HG03064 (cell line): ENCODE results near the gene POGZ.
A peak's percentile ranks its signal among the peaks of the same experiment; 100 is the strongest.
"Not testable (repeated sequence)": the region's sequence is repeated elsewhere in the genome, so short reads cannot be mapped to it uniquely, and the experiment has no call there.

ENCODE experiments used
- ATAC-seq: cut with Tn5 transposase; IDR thresholded peaks from one replicate; pipeline ENCODE4 v1.9.1; 2021; ENCODE audit warnings: low read depth; ENCODE audit not compliant: unreplicated experiment

The POGZ gene

DNA sequence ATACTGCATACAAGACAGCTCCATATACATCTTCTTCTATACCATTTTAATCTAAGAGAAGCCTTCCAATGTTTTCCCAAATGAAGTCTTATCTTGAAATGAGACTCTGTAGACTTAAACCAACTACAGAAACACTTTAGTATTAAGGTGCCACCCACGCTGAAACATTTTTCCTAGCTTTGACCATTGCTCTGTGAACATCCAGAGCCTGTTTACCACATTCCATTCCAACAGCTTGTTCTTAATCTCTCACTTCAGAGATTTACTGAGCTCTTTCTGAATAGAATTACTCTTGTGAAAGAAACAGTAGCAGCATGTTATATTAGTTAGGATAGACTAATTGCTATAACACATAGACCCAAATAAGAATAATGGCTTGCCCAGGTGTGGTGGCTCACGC is 19.6 kb upstream of the POGZ start:
- no peak for ATAC-seq

DNA sequence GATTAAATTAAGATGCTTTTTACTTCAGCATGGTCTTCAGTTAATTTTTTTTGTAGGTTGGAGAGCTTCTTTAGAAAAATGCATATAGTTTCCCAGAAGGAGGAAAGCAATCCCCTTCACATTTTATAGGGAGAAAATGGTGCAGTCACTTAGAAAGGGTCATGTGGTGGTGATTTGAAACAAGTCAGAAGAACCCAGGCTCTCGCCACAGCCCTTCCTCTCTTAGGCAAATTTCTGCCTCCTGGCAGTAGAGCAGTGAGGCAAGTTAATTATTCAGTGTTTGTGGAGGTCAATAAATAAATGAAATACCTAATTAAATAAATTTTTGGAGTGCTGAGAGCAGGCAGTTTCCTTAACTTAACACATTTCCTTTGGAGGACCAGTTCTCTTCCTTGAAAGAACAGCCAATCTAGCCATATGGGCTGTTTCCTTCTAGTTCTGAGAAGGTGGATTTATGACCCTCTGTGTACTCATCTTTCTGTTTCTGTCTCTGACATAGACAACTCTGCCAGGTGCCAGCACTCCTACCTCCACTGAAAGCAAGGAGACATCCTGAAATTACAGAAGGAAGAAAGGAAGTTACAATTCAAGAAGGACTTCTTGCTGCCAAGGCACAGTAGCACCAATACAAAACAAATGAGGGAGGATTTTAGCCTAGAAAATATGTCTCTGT is 19.0 kb upstream of the POGZ start:
- no peak for ATAC-seq

DNA sequence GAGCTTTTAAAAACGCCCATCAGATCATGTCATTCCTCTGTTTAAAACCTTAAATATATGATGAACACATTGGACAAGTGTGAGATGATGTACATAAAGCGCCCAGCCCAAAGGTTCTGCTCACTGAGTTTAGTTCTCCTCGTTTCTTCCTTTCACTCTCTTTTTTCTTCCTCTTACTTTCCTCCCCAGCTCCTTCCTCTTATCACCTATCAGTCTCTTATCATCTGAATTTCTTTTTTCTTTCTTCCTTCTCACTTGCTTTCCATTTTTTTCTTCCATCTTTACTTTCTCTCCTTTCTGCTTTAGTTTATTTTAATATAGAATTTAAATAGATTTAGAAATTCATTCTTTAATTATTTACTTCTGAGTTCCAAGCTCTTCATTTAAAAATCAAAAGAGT is 17.8 kb upstream of the POGZ start:
- ATAC-seq: no peak

DNA sequence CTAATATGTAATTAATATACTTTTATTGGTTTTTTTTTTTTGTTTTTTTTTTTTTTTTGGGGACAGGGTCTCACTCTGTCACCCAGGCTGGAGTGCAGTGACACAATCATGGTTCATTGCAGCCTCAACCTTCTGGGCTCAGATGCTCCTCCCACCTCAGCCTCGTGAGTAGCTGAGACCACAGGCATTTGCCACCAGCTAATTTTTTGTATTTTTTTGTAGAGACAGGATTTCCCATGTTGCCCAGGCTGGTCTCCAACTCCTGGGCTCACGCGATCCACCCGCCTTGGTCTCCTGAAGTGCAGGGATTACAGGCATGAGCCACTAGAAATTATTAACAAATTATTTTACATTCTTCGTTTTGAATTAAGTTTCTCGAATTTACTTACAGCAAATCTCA is 16.8 kb upstream of the POGZ start:
- ATAC-seq: no peak

DNA sequence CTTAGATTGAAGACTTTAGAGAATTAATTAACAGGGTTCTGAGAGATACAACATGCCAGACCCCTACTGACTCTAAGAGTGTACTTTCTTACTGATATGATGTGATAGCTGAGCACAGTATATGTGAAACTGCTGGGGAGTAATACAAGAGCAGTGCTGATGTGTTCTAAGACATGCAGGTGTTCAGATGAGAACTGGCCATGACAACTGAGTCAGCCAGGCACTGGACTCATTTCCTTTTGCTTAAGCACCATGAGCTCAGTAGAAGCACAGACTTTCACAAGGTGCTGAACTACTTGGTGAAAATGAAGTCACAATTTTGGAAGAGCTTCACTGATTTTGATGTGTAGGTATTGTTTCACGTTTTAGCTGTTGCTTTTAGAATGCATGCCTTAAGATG is 15.9 kb upstream of the POGZ start:
- ATAC-seq: peak; percentile 69

DNA sequence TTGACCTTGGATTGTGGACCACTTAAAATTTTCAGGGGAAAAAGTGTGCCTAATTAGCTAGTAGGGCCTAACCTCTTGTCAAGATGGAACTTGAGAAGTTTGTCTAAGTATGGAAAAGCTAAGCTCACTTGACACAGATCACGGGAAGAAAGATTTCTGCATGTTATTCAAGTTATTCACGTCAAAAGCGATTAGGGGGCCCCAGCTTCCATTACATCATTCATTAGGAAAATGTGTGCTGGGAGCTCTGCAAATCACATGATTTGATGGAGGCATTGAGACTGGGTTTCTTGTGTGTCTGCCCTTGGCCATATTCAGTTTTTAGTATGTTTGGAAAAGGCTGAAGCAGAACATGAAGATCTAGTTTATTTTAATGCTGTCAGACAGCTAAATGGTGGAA is 15.5 kb upstream of the POGZ start:
- no peak for ATAC-seq

DNA sequence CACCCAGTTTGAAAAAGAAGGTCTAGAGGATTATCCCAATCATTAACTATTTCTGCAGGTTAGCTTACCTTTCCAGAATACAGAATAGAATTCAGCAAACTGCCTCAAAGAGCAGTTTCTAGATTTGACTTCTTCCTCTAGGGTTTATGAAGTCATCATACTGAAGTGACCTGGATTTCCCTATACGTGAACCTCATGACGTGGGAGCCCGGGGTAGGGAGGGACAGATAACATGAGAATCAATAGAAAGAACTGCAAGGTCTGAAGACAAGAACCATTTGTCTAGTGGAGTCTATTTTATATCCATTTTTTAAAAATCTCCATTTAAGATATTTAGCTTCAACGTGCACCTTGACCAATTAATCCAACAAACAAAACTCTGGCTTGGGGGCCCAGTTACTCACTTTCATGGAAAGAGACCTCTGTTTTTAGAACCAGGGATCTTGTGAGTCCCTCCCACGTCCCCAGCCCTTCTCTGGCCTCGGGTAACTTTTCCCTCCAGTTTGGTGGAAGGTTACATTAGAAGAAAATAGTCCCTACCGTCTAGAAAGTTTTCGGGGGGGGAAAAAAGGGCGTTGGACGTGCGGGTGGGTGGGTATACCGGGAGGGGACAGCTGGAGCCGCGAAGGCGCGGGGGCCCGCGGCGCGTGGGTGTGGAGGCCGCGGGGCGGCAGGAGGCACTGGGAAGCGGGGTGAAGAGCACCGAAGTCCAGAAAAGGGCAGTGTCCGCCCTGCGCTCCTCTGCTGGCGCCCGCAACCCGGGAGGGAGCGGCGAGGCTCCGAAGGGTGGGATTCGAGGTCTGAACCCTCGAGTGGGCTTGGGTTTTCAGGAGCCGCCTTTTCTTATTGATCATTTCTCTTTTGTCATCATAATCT is 13.8 kb upstream of the POGZ start:
- no peak for ATAC-seq

DNA sequence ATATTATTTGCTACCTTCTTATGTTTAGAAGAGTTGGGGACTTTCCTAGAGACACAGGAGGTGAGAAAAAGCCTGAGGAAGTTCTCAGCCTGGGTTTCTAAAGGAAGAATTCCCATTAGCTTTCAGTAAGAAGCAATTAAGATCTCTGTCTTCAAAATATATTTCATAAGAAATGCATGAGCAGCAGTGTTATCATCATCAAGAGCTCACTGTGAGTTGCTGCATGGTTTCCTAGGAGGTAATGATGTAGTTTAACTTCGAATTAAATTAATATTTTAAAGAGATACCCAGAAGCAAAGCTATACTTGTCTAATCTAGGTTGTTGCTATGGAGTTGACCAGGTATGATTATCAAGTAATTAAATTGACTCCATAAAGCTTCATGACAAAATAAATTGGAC is 5.7 kb upstream of the POGZ start:
- no peak for ATAC-seq

DNA sequence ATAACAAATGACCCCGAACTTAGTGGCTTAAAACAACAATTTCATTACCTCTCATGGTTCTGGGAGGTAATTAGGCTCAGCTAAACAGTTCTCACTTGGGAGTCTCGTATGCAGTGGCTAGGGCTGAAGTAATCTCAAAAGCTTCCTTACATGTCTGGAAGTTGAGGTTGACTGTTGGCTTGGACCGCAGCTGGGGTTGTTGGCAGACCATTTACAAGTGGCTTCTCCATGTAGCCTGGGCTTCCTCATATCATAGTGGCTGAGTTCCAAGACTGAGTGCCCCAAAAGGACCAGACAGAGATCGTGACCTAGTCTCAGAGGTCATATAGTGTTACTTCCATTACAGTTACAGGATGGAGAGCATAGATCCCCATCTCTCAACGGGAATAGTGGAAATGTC is 2.4 kb upstream of the POGZ start:
- no peak for ATAC-seq

DNA sequence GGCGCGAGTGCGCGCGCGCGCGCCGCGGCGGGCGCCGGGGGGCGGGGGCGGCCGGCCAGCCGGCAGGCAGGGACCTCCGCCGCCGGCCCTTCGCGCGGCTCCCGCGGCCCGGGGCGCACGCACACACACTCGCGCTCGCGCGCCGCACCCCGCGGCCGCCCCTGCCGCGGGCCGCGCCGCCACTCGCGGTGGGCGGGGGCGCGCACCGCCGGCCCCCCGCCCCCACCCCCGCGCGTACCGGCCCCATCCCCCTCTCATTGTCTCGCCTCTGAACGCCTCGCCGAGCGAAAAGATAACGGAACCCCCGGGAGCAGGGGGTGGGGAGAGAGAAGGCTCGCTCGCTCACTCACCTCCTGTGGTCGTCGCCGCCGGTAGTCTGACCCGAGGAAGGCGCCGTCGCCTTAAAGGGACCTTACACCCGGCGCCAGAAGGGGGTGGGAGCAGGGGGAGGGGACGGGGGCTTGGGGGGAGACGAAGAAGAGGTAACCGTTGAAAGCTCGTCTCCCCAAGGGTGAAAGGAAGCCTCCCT is 428 bp downstream of the POGZ start:
- ATAC-seq: no peak

DNA sequence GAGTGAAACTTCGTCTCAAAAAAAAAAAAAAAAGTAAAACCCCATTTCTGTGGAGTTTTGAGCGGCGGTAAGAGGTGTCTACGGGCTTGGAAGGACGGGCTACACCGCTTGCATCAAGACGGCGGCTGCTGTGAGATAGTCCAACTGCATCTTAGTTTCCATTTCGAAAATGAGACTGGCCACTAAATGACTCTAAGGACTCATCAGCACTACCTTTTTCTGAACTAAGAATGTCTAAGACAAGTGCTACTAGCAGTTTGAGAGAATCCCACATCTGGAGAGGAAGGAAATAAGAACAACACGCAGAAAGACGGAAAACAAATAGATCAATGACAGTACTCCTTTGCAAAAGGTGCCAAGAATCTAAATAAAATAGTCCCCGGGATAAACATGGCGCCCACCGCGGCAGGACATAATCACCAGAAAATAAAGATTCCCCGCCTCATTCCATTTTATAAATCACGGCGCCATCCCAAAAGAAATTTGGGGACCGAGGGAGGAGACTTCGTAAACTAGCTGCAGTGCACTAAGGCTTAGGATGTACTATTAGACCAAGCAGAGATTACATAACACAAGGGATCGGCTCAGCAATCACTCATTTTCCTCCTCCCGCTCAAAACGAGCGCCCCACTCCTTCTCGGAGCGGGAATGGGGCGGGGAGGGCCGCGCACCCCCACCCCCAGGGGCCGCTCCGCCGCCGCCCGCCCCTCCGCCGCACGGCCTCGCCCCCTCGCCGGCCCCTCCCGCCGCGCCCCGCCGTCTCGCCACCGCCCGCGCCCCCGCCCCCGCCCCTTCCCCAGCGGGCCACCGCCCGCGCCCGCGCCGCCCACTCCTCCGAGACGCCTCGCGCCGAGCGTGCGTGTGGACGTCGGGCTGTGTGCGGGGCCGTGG is 1.1 kb downstream of the POGZ start:
- ATAC-seq: no peak

DNA sequence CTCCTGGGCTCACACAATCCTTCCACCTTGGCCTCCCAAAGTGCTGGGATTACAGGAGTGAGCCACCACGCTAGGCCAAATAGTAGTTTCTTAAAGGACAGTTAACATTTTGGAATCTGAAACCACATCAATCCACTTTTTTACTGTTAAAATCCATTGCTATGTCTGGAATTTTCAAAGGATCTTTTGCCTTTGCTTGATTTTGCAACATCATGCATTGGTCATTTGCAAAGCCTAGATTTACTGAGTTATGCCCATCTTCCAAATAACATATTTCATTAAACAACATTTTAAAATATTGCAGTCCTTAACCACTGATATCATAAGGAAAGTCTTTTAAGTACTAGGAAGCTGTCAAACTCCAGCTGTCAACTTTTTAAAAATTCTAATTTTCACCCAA is 3.3 kb downstream of the POGZ start:
- no peak for ATAC-seq

DNA sequence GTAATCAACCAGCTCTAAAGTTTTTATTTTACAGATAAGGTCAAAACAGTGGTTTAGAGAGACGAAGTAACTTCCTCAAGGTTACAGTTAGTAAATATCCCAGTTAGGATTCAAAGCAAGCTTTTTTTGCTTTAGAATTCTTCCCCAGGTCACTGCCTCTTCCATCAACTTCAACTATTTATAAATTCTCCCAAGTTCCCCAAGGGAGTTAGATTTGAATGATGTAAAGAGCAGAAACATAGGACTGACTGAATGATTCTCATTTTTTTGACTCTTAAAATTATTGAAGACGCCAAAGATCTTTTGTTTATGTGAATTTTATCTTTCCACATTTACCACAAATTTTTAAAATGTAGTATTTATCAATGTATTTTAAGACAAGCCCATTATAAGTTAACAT is 4.1 kb downstream of the POGZ start:
- ATAC-seq: no peak

DNA sequence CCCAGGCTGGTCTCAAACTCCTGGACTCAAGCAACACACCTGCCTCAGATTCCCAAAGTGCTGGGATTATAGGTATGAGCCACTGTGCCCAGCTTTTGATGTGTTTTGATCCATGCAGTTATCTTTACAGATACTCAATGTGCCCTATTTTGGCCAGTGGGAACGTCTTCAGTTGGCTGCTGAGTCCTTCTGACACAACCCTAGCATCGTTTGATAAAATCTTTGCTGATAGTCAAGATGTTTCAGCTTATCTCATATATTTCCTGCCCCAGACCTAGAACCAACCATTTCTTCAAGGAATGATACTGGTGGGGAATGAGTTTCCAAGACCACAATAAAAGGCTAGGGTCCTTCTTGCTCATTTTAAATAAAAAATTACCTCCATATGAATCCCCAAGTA is 11.6 kb downstream of the POGZ start:
- ATAC-seq: no peak

DNA sequence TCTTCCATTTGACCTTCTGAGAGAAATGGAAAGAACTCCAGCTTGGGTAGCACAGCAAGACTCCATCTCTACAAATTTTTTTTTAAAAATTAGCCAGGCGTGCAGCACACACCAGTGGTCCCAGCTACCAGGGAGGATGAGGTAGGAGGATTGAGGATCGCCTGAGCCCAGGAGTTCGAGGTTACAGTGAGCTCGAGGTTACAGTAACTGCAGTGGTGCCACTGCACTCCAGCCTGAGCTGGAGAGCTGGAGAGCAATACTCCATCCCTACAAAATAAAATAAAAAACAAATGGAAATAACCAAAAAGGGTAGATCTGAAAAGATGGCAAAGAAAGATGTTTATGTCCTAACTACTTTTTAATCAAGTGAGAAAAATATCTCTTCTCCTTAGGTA is 14.5 kb downstream of the POGZ start:
- no peak for ATAC-seq

DNA sequence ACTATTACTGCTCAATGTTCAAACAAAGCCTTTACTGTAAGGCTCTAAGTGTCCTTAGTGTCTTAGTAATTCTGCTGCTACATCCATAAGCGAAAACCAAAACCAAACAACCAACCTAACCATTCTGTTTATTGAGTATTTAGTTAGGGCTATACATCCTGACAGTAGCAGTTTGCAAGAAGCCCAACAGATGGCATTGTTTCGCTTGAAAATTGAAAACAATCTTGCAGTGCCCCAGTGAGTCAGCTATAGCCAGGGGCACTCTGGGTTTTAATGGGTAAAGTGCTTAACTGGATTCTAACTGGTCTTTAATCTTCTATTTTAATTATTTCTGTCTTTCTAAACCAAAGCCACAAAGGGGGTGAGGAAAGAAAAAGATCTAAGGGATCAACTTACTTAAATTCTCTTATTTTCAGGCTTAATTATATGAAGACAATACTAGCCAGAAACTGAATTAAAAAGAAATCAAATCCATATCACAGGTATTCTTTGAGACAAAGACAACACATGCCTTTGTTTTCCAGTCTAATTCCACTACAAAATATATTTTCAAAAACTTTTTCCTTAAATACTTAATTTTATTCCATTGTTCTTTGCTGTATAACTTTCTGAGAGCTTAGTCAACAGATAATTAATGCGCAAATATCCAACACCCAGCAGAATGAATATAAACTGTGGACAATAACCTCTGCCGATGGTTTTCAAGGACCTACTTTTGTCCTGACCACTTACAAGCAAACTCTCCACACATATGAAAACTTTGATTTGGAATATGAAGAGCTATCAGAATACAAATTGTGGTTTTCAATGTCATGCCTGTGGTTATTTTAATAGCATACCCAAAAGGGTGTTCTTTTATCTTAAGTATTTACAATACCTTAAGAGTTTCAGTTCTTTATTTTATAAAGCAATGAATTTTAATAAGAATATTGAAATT is 15.2 kb downstream of the POGZ start:
- no peak for ATAC-seq

DNA sequence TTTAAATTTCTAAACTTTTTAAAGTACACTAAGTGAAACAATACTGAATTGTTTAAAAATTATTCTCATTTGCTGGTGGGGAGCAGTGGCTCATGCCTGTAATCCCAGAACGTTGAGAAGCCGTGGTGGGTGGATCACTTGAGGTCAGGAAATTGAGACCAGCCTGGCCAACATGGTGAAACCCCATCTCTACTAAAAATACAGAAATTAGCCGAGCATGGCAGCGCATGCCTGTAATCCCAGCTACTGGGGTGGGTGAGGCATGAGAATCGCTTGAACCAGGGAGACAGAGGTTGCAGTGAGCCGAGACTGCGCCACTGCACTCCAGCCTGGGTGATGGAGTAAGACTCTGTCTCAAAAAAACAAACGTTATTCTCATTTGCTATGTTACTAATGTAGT is 21.9 kb downstream of the POGZ start:
- ATAC-seq: not testable (repeated sequence)

DNA sequence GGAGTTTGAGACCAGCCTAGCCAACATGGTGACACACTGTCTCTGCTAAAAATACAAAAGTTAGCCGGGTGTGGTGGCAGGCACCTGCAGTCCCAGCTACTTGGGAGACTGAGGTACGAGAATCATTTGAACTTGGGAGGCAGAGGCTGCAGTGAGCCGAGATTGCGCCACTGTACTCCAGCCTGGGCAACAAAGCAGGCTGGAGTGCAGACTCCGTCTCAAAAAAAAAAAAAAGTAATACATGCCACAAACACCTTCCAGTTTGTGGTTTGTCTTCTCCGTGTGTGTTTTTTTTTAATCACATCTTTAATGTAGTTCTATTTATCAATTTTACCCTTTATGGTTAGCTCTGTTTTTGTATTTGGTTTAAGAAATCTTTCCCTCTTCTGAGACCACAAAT is 22.3 kb downstream of the POGZ start:
- ATAC-seq: no peak

DNA sequence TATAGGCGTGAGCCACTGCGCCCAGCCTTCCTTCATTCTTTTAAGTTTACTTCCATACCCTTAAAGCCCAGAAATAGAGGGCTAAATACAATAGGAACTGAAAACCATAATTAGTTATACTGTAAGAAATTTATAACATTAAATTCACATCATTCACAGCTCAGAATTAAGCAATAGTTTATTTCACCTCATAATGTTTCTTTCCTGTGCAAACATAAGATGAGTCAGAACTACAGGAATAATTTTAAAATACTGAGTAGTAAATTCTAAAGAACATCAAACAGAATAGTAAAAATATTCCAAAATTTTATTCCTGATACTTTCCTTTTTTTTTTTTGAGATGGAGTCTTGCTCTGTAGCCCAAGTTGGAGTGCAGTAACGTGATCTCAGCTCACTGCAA is 24.1 kb downstream of the POGZ start:
- no peak for ATAC-seq

DNA sequence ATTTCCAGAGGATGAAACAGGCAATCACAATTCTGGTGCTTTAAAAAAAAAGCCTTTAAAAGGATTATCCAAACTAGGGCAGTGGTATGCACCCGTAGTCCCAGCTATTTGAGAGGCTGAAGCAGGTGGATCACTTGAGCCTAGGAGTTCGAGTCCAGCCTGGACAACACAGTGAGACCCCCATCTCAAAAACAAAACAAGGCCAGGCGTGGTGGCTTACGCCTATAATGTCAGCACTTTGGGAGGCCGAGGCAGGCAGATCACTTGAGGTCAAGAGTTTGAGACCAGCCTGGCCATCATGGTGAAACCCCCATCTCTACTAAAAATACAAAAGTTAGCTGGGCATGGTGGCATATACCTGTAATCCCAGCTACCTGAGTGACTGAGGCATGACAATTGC is 25.5 kb downstream of the POGZ start:
- not testable (repeated sequence) for ATAC-seq
